GM12864 (cell line): Measurements from ENCODE around the gene PGF.

Experiments used
- DNase-seq: peaks from one replicate; pipeline ENCODE4 v3.0.0-alpha.2; 2011; ENCODE audit warnings: low read depth
- H3K4me3 ChIP-seq: 2 replicates; pipeline ENCODE4 v1.5.1; 2011; ENCODE audit warnings: mild to moderate bottlenecking, low read depth, low read length, control low read depth
- TF ChIP-seq, protein P1 (sequence below): IDR thresholded peaks from 2 replicates; pipeline ENCODE4 v1.5.1; 2011; ENCODE audit warnings: low read depth, mild to moderate bottlenecking, moderate library complexity, low read length, control low read depth, inconsistent platforms; ENCODE audit errors: missing control alignments

The PGF gene

DNA sequence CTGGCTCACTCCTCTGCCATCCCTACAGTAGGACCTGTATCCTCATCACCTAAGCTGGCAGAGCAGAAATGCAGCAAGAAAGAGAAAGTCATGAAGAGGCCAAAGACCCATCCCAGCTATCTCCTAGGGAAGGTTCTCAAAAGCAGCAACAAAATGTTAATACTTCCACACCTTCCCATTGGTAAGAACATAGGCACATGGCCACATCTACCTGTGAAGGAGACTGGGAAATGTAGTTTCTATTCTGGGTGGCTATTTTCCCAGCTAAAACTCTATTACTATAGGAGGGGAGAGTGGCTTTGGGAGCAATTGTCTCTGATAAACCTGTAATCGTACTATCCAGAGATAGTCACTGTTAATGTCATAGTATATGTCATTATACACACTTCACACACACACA is 33.6 kb upstream of the PGF start:
- DNase-seq: no peak
- TF ChIP-seq, protein P1, sequence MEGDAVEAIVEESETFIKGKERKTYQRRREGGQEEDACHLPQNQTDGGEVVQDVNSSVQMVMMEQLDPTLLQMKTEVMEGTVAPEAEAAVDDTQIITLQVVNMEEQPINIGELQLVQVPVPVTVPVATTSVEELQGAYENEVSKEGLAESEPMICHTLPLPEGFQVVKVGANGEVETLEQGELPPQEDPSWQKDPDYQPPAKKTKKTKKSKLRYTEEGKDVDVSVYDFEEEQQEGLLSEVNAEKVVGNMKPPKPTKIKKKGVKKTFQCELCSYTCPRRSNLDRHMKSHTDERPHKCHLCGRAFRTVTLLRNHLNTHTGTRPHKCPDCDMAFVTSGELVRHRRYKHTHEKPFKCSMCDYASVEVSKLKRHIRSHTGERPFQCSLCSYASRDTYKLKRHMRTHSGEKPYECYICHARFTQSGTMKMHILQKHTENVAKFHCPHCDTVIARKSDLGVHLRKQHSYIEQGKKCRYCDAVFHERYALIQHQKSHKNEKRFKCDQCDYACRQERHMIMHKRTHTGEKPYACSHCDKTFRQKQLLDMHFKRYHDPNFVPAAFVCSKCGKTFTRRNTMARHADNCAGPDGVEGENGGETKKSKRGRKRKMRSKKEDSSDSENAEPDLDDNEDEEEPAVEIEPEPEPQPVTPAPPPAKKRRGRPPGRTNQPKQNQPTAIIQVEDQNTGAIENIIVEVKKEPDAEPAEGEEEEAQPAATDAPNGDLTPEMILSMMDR: no peak

GRCh38 chr14:74988131-74988530 is 32.7 kb upstream of the PGF start:
- DNase-seq: no peak
- TF ChIP-seq, protein P1: no peak
- H3K4me3 ChIP-seq: no peak overlapping the region

More for the DNA sequence above, 33.6 kb upstream of the PGF start:
- H3K4me3 ChIP-seq: no peak overlapping the region

- H3K4me3 ChIP-seq: no peak overlapping the region
- TF ChIP-seq, protein P1: no peak
- DNase-seq: no peak
Observed at GRCh38 chr14:74985806-74986205, 30.4 kb upstream of the PGF start.

DNA sequence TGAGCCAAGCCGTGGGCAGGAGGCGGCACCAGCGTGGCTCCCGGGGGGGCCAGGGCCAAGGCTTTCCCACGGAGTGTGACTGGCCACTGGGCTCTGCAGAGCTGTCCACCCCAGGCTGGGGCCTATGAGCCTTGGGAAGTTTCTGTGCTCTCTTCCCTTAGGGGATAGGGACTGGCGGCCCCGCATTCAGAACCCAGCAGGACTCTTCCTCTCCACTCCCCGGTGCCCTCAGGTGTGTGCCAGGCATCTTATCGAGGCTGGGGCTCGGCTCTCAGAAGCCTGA is 29.6 kb upstream of the PGF start:
- no peak for DNase-seq
- H3K4me3 ChIP-seq: no peak overlapping the region
- TF ChIP-seq, protein P1: no peak

DNA sequence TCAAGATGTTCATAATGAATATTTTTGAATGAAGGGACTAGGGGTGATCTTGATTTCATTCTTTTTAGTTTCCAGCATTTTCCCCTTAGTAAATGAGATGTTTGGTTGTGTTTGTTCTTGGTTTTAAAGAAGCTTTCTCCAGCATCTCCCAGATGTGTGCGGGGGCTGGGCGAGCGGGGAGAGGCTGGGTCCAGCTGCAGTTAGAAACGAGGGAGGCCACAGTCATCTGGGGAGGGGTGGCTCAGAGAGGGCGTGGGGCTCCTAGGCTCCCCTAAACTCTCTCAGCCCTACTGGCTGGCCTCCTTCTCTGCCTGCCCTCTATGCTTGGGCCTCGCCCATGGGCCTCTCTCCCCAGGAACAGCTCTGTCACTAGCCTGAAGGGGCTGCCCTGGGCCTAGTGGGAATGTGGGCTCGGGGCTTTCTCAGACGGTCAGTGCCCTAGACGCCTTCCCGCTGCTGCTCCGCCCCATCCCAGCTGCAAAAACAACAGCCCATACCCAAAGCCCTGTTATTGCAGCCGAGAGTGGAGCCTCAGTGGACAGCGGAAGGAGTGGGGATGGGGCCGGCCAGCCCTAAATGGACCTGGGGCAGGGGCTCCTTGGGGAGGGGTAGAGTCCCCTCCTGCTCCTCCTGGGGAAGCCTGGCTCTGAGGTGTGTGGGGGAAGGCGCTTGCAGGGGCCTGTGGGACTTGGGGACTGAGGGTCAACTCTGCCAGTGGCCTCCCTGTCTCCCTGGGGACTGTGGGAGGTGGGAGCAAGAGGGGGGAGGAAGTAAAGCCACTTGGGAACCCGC is 29.0 kb upstream of the PGF start:
- H3K4me3 ChIP-seq: no peak overlapping the region
- no peak for DNase-seq

GRCh38 chr14:74983343-74983742 is 27.9 kb upstream of the PGF start:
- TF ChIP-seq, protein P1: no peak
- DNase-seq: no peak

More for the DNA sequence above, 29.0 kb upstream of the PGF start:
- TF ChIP-seq, protein P1: no peak

GRCh38 chr14:74982661-74983060 is 27.3 kb upstream of the PGF start:
- DNase-seq: no peak
- TF ChIP-seq, protein P1: no peak
- no peak overlapping the region for H3K4me3 ChIP-seq

More at GRCh38 chr14:74983343-74983742, 27.9 kb upstream of the PGF start:
- H3K4me3 ChIP-seq: no peak overlapping the region
